ENCODE measurements around the gene HOXC11.

DNA sequence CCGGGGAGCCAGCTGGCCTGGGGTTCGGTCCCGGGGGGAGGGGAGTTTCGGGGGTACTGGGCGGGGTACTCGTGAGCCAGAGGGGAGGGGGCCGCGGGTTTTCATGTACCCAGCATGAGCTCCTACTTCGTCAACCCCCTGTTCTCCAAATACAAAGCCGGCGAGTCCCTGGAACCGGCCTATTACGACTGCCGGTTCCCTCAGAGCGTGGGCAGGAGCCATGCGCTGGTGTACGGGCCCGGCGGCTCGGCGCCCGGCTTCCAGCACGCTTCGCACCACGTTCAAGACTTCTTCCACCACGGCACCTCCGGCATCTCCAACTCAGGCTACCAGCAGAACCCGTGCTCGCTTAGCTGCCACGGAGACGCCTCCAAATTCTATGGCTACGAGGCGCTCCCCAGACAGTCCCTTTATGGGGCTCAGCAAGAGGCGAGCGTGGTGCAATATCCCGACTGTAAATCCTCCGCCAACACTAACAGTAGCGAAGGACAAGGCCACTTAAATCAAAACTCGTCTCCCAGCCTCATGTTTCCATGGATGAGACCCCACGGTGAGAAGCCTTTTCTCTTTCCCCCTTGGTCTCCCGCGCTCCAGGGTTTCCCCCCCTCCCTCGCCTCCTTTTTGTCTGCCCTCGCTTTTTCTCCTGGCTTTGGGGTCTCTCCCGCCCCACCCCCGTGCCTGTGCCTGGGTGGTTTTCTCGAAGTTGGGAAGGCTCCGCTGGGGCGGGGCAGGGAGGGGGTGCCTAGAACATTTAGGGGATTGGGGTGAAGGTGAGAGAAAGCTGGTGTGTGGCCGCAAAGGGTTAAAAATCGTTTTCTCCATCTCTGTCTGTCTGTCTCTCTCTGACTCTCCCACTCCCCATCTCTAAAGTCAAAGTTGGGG is 36.5 kb downstream of the HOXC11 start:
- no peak for TF ChIP-seq POLR2AphosphoS5 (IDR thresholded peaks at IDR 0.05; ENCODE audit: low read depth, low read length)
- TF ChIP-seq SPI1 (IDR thresholded peaks at IDR 0.05; ENCODE audit: low read depth, low read length) = no peak
- TF ChIP-seq POLR2A (IDR thresholded peaks at IDR 0.05; ENCODE audit: low read depth, low read length) = no peak
- TF ChIP-seq TAF1 (IDR thresholded peaks at IDR 0.05; ENCODE audit: low read depth, low read length) = no peak
- TF ChIP-seq PAX5 (IDR thresholded peaks at IDR 0.05; ENCODE audit: insufficient read depth, low read length, severe bottlenecking) = no peak
- TF ChIP-seq POU2F2 (IDR thresholded peaks at IDR 0.05; ENCODE audit: low read depth, low read length) = no peak
